BLaER1 treated with 17β-estradiol and CSF1 and Interleukin-3, amounts not matched to agents 10 nM and 100 nM (cell line): Measurements from ENCODE around the gene KRT80.
A peak's percentile ranks its signal among the peaks of the same experiment; 100 is the strongest.

Source experiments
- H3K27ac ChIP-seq, 11 experiments: shearing (Covaris generic); formaldehyde crosslinking; 2 replicates each; pipeline ENCODE4 v1.8.1; 2022
- H3K27me3 ChIP-seq, 11 experiments: shearing (Covaris generic); formaldehyde crosslinking; 2 replicates each; pipeline ENCODE4 v1.8.1; 2022
- H3K36me3 ChIP-seq, 11 experiments: shearing (Covaris generic); formaldehyde crosslinking; 2 replicates each; pipeline ENCODE4 v1.8.1; 2022
- H3K4me1 ChIP-seq, 10 experiments: shearing (Covaris generic); formaldehyde crosslinking; 2 replicates each; pipeline ENCODE4 v1.8.1; 2022
- H3K4me2 ChIP-seq, 11 experiments: shearing (Covaris generic); formaldehyde crosslinking; 2 replicates each; pipeline ENCODE4 v1.8.1; 2022
- H3K4me3 ChIP-seq, 10 experiments: shearing (Covaris generic); formaldehyde crosslinking; 2 replicates each; pipeline ENCODE4 v1.8.1; 2022
- H3K9ac ChIP-seq, 11 experiments: shearing (Covaris generic); formaldehyde crosslinking; 2 replicates each; pipeline ENCODE4 v1.8.1; 2022
- H3K9me3 ChIP-seq, 11 experiments: shearing (Covaris generic); formaldehyde crosslinking; replicated peaks in 1 of 11; 2 replicates each; pipeline ENCODE4 v1.8.1; 2022
- H4K20me1 ChIP-seq, 11 experiments: shearing (Covaris generic); formaldehyde crosslinking; 2 replicates each; pipeline ENCODE4 v1.8.1; 2022
- Cebpa-rat ChIP-seq, 11 experiments: shearing (Covaris generic); IDR thresholded peaks; 2 replicates each; pipeline ENCODE4 v1.8.1; 2022

Gene KRT80

GRCh38 chr12:52235001-52235764, 43.4 kb upstream of the KRT80 start:
- Histone ChIP-seq H3K4me2 (peak overlapping the region; percentile 64 to 93 (median 77)), H3K4me3 (0 out of 20 replicates have a peak overlapping the region, but pooled peaks of 1 of the 10 experiments have one; percentile 9), H3K27ac (peak overlapping the region in 4 of 11 experiments; percentile 5 to 55 (median 38); a peak in 7 of 22 replicates), H4K20me1 (no peaks in the 10 kb centered on the region; a peak in 1 of 22 replicates), H3K9ac (peak overlapping the region in 2 of 11 experiments; percentile 41 to 42; a peak in 2 of 22 replicates), H3K4me1 (peaks cover 16 to 45% (median 27%) of the 10 kb centered on the region in 10 experiments), H3K9me3 (no peaks in the 10 kb centered on the region), H3K36me3 (no peaks in the 10 kb centered on the region), H3K27me3 (peaks cover 0 to 18% (median 15%) of the 10 kb centered on the region in 11 experiments; a peak in 16 of 22 replicates)
- no peak for TF ChIP-seq Cebpa-rat (IDR thresholded peaks at IDR 0.05)

GRCh38 chr12:52234223-52234810, 42.5 kb upstream of the KRT80 start:
- Histone ChIP-seq H3K9ac (no peak overlapping the region), H3K27me3 (peaks cover 0 to 18% (median 15%) of the 10 kb centered on the region in 11 experiments; a peak in 16 of 22 replicates), H3K4me2 (peak overlapping the region; percentile 64 to 93 (median 77); a peak in 21 of 22 replicates), H3K9me3 (no peaks in the 10 kb centered on the region), H3K36me3 (no peaks in the 10 kb centered on the region), H3K4me1 (peaks cover 16 to 45% (median 27%) of the 10 kb centered on the region in 10 experiments), H3K4me3 (no peak overlapping the region), H4K20me1 (no peaks in the 10 kb centered on the region; a peak in 1 of 22 replicates), H3K27ac (peak overlapping the region in 1 of 11 experiments; percentile 48; a peak in 4 of 22 replicates)
- no peak for TF ChIP-seq Cebpa-rat (IDR thresholded peaks at IDR 0.05)

GRCh38 chr12:52233462-52234207, 41.8 kb upstream of the KRT80 start:
- Histone ChIP-seq H4K20me1 (no peaks in the 10 kb centered on the region; a peak in 1 of 22 replicates), H3K9me3 (no peaks in the 10 kb centered on the region), H3K9ac (no peak overlapping the region), H3K36me3 (no peaks in the 10 kb centered on the region), H3K27me3 (peaks cover 0 to 18% (median 15%) of the 10 kb centered on the region in 11 experiments; a peak in 16 of 22 replicates), H3K27ac (no peak overlapping the region), H3K4me2 (peak overlapping the region in 1 of 11 experiments; percentile 72; a peak in 2 of 22 replicates), H3K4me3 (no peak overlapping the region), H3K4me1 (peaks cover 16 to 45% (median 27%) of the 10 kb centered on the region in 10 experiments)
- no peak for TF ChIP-seq Cebpa-rat (IDR thresholded peaks at IDR 0.05)

GRCh38 chr12:52232674-52233461, 41.1 kb upstream of the KRT80 start, which contains the start of gene KRT7:
TSS of gene KRT7 (plus strand) at chr12:52233243. CDS start at chr12:52233297, 54 bp downstream.
- peak within 1 kb of the TSS in 6 of 11 experiments; percentile 66 to 87 (median 74); a peak in 6 of 22 replicates for H3K4me2 ChIP-seq
- H4K20me1 ChIP-seq = no peaks in the 10 kb centered on the region; a peak in 1 of 22 replicates
- H3K4me1 ChIP-seq = peaks cover 16 to 44% (median 27%) of the 10 kb centered on the region in 10 experiments
- no peak within 1 kb of the TSS for H3K9ac ChIP-seq
- no peaks in the 10 kb centered on the region for H3K36me3 ChIP-seq
- no peaks in the 10 kb centered on the region for H3K9me3 ChIP-seq
- no peak for TF ChIP-seq Cebpa-rat (IDR thresholded peaks at IDR 0.05)
- peaks cover 0 to 18% (median 15%) of the 10 kb centered on the region in 11 experiments; a peak in 16 of 22 replicates for H3K27me3 ChIP-seq
- no peak within 1 kb of the TSS for H3K4me3 ChIP-seq
- no peak within 1 kb of the TSS for H3K27ac ChIP-seq

- Histone ChIP-seq H3K36me3 (no peaks in the 10 kb centered on the region), H3K4me3 (no peak overlapping the region), H3K9ac (no peak overlapping the region), H3K27me3 (peaks cover 0 to 18% (median 15%) of the 10 kb centered on the region in 11 experiments; a peak in 16 of 22 replicates), H3K4me1 (peaks cover 16 to 41% (median 24%) of the 10 kb centered on the region in 10 experiments), H3K27ac (no peak overlapping the region), H3K9me3 (no peaks in the 10 kb centered on the region), H4K20me1 (no peaks in the 10 kb centered on the region; a peak in 1 of 22 replicates), H3K4me2 (peak overlapping the region in 1 of 11 experiments; percentile 66; a peak in 2 of 22 replicates)
- no peak for TF ChIP-seq Cebpa-rat (IDR thresholded peaks at IDR 0.05)
Measured at GRCh38 chr12:52232203-52232673, 40.4 kb upstream of the KRT80 start.

- H3K4me3 ChIP-seq = no peak overlapping the region
- no peak for TF ChIP-seq Cebpa-rat (IDR thresholded peaks at IDR 0.05)
- H3K27ac ChIP-seq = no peak overlapping the region
- peaks cover 16 to 44% (median 24%) of the 10 kb centered on the region in 10 experiments for H3K4me1 ChIP-seq
- peaks cover 0 to 18% (median 15%) of the 10 kb centered on the region in 11 experiments; a peak in 16 of 22 replicates for H3K27me3 ChIP-seq
- no peaks in the 10 kb centered on the region; a peak in 1 of 22 replicates for H4K20me1 ChIP-seq
- no peaks in the 10 kb centered on the region for H3K36me3 ChIP-seq
- no peaks in the 10 kb centered on the region for H3K9me3 ChIP-seq
- no peak overlapping the region for H3K9ac ChIP-seq
- peak overlapping the region in 3 of 11 experiments; percentile 18 to 66 (median 28); a peak in 5 of 22 replicates for H3K4me2 ChIP-seq
Measured at GRCh38 chr12:52231305-52232202, 39.7 kb upstream of the KRT80 start.
